HL-60 (cell line): ENCODE data around the gene HAP1.

Source experiments
- DNase-seq, 2 experiments: peaks; one replicate each; pipeline ENCODE4 v3.0.0-alpha.2; 2010 to 2020; ENCODE audit warnings: low read depth in 1 of 2, low spot score in 1 of 2
- H3K27ac ChIP-seq: fragments of 250-450 bp; sonication (Bioruptor Pico); replicated peaks from 2 replicates; pipeline ENCODE4 v1.5.1; 2020; ENCODE audit warnings: mild to moderate bottlenecking, moderate library complexity
- H3K27me3 ChIP-seq: fragments of 250-450 bp; sonication (Bioruptor Pico); 2 replicates; pipeline ENCODE4 v1.5.1; 2021; ENCODE audit warnings: mild to moderate bottlenecking, moderate library complexity; ENCODE audit not compliant: insufficient read depth, poor library complexity, severe bottlenecking
- H3K4me3 ChIP-seq: replicated peaks from 2 replicates; pipeline ENCODE4 v1.5.1; 2011; ENCODE audit warnings: mild to moderate bottlenecking, control low read depth, low read length; ENCODE audit not compliant: insufficient read depth
- CTCF ChIP-seq: IDR thresholded peaks from one replicate; pipeline ENCODE4 v1.5.1; 2011; ENCODE audit warnings: low read length, control low read depth, inconsistent platforms; ENCODE audit not compliant: insufficient read depth
- GABPA ChIP-seq: IDR thresholded peaks from 2 replicates; pipeline ENCODE4 v1.6.1; 2012; ENCODE audit warnings: low read depth
- POLR2AphosphoS5 ChIP-seq: IDR thresholded peaks from 2 replicates; pipeline ENCODE4 v1.6.1; 2012; ENCODE audit warnings: low read depth
- SPI1 ChIP-seq: IDR thresholded peaks from 2 replicates; pipeline ENCODE4 v1.6.1; 2012; ENCODE audit warnings: low read depth, mild to moderate bottlenecking, borderline replicate concordance
- TF ChIP-seq, protein P1 (sequence below): IDR thresholded peaks from 2 replicates; pipeline ENCODE4 v1.6.1; 2012; ENCODE audit warnings: low read depth; ENCODE audit not compliant: insufficient replicate concordance

Gene HAP1

DNA sequence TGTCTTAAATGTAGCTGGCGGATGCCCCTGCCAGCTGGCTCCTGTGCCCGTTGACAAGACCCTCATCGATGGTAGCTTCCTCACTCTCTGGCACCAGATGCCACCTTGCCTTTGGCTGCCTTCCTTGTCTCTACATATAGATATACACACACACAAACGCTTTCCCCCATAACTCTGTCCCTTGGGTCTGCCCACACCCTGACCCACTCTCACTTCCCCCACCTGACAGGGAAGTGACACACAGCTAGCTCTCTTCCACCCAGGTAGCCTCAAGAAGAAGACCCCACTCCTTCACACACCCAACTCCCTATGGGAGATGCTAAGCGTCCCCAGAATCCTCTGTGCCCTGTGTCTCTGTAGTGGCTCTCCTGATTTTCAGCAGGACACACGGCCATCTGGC is 26.4 kb upstream of the HAP1 start:
- Histone ChIP-seq H3K27me3 (no peaks in the 10 kb centered on the region), H3K27ac (no peak overlapping the region)
- no peak for DNase-seq

GRCh38 chr17:41758601-41759000 is 24.2 kb upstream of the HAP1 start:
- TF ChIP-seq, protein P1, sequence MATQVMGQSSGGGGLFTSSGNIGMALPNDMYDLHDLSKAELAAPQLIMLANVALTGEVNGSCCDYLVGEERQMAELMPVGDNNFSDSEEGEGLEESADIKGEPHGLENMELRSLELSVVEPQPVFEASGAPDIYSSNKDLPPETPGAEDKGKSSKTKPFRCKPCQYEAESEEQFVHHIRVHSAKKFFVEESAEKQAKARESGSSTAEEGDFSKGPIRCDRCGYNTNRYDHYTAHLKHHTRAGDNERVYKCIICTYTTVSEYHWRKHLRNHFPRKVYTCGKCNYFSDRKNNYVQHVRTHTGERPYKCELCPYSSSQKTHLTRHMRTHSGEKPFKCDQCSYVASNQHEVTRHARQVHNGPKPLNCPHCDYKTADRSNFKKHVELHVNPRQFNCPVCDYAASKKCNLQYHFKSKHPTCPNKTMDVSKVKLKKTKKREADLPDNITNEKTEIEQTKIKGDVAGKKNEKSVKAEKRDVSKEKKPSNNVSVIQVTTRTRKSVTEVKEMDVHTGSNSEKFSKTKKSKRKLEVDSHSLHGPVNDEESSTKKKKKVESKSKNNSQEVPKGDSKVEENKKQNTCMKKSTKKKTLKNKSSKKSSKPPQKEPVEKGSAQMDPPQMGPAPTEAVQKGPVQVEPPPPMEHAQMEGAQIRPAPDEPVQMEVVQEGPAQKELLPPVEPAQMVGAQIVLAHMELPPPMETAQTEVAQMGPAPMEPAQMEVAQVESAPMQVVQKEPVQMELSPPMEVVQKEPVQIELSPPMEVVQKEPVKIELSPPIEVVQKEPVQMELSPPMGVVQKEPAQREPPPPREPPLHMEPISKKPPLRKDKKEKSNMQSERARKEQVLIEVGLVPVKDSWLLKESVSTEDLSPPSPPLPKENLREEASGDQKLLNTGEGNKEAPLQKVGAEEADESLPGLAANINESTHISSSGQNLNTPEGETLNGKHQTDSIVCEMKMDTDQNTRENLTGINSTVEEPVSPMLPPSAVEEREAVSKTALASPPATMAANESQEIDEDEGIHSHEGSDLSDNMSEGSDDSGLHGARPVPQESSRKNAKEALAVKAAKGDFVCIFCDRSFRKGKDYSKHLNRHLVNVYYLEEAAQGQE = no peak
- no peak for TF ChIP-seq POLR2AphosphoS5
- no peak for TF ChIP-seq SPI1
- no peak for TF ChIP-seq CTCF
- no peaks in the 10 kb centered on the region for H3K27me3 ChIP-seq
- H3K27ac ChIP-seq = no peak overlapping the region
- H3K4me3 ChIP-seq = no peak overlapping the region
- DNase-seq = no peak

More for the DNA sequence above, 26.4 kb upstream of the HAP1 start:
- TF ChIP-seq GABPA = no peak
- TF ChIP-seq CTCF = no peak
- TF ChIP-seq SPI1 = no peak
- TF ChIP-seq, protein P1 = no peak
- TF ChIP-seq POLR2AphosphoS5 = no peak
- H3K4me3 ChIP-seq = no peak overlapping the region

- TF ChIP-seq CTCF (no peak), SPI1 (no peak), GABPA (no peak), POLR2AphosphoS5 (no peak)
- TF ChIP-seq, protein P1 = no peak
- Histone ChIP-seq H3K27me3 (no peaks in the 10 kb centered on the region), H3K27ac (no peak overlapping the region), H3K4me3 (no peak overlapping the region)
- no peak for DNase-seq
Measured at GRCh38 chr17:41754066-41754465, 19.6 kb upstream of the HAP1 start.
